Measurements from ENCODE around the gene CLCN7.

CLCN7 gene

DNA sequence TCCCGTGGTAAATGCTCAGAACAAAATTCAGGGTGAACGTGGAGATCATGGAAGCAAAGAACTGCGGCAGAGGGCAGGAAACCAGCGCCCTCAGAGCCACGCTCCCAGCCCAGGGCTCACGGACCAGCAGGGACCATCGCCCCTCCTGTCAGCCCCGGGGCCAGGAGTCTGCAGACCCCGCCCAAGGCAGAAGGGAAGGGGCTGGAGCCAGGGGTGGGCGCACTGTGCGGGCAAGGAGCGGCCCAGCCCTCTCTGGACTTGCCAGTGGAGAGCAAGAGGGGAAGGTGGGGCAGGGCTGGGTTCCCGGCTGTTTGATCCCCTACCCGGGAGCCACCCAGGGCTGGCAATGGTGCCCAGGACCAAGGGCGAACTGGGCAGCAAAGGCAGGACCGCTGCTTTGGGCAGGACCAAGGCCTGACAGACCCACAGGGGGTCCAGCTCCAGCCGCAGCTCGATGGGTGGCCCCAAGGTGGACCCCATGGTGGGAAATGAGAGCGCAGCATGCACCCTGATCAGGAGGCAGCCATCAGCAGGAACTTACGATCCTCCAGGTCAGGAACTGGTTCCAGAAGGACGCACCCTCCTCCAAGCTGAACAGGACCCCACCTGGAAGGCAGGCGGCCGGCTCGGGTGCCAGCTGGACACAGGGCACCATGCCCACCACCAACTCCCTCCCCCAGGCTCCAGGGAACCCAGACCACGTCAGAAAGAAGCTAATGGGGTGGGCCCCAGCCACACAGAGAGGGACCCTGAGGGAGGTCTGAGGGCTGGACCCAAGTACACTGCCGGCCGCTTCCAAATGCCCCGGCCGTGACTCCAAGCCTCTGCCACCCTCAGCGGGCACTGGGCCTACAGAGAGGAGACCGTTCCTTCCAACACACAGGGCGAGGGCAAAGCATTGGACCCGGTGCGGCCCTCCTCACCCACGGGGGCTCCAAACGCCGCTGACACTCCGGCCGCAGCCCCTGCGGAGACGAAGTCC lies 19.3 kb downstream of the CLCN7 start:
- no peak overlapping the region for H3K27ac ChIP-seq (ENCODE audit: low read depth, low read length)
- H3K4me1 ChIP-seq (ENCODE audit: insufficient read depth, low read length), result peaks cover 3% of the 10 kb centered on the region
- H3K27me3 ChIP-seq (ENCODE audit: control insufficient read depth in 1 of 2, insufficient read depth in 2 of 2, low read length in 2 of 2), result no peaks in the 10 kb centered on the region
- no peaks in the 10 kb centered on the region for H3K9me3 ChIP-seq (ENCODE audit: low read length)
- no peak overlapping the region for H3K4me3 ChIP-seq (ENCODE audit: low read depth in 1 of 2, low read length in 2 of 2)
- H3K36me3 ChIP-seq (ENCODE audit: insufficient read depth, low read length), result peaks cover 58% of the 10 kb centered on the region
- H3K9ac ChIP-seq (ENCODE audit: low read length), result no peak overlapping the region

DNA sequence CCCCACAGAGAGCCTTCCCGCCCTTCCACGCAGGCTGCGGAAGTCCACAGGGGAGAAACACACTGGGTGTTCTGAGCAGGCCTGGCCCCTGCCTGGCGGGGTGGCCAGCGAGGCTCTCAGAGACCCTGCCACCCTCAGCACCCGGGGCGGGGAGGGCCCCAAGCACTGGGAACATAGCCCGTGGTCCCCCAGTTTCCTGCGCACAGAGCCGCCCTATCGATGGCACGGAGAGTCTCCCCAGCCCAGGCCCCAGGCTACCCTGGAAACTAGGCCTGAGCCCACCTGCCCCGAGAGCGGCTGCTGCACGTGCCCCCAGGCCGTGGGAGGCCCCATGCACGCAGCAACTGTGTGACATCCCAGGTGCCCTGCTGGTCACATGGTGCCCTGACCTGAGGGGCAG lies 20.3 kb downstream of the CLCN7 start:
- Histone ChIP-seq H3K4me3 (ENCODE audit: low read depth in 1 of 2, low read length in 2 of 2) (no peak overlapping the region), H3K27me3 (ENCODE audit: control insufficient read depth in 1 of 2, insufficient read depth in 2 of 2, low read length in 2 of 2) (no peaks in the 10 kb centered on the region), H3K36me3 (ENCODE audit: insufficient read depth, low read length) (peaks cover 67% of the 10 kb centered on the region), H3K9ac (ENCODE audit: low read length) (no peak overlapping the region), H3K27ac (ENCODE audit: low read depth, low read length) (no peak overlapping the region), H3K9me3 (ENCODE audit: low read length) (no peaks in the 10 kb centered on the region), H3K4me1 (ENCODE audit: insufficient read depth, low read length) (no peaks in the 10 kb centered on the region)

DNA sequence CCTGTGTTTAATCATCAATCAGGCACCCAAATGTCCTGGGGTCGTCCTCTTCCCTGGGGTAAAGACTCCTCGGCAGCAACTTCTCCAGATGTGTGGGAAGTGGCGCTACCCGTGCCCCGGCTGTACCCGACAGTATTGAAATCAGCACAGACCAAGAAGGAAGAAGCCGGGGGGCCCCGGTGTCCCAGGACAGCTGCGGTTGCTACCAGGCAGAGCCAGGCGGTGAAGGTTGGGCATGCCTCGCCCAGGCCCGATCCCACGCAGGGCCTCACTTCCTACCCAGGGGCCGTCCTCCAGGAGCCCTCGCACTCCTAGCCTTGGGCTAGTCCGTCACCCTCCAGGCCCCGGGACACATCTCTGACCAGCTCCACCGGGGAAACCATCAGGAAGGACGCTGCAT lies 21.5 kb downstream of the CLCN7 start:
- Histone ChIP-seq H3K27ac (ENCODE audit: low read depth, low read length) (no peak overlapping the region), H3K36me3 (ENCODE audit: insufficient read depth, low read length) (peaks cover 71% of the 10 kb centered on the region), H3K9me3 (ENCODE audit: low read length) (no peaks in the 10 kb centered on the region), H3K27me3 (ENCODE audit: control insufficient read depth in 1 of 2, insufficient read depth in 2 of 2, low read length in 2 of 2) (no peaks in the 10 kb centered on the region), H3K9ac (ENCODE audit: low read length) (no peak overlapping the region), H3K4me1 (ENCODE audit: insufficient read depth, low read length) (no peaks in the 10 kb centered on the region), H3K4me3 (ENCODE audit: low read depth in 1 of 2, low read length in 2 of 2) (no peak overlapping the region)

GRCh38 chr16:1452530-1452929 lies 22.3 kb downstream of the CLCN7 start:
- no peaks in the 10 kb centered on the region for H3K4me1 ChIP-seq (ENCODE audit: insufficient read depth, low read length)
- no peak overlapping the region for H3K27ac ChIP-seq (ENCODE audit: low read depth, low read length)
- H3K9me3 ChIP-seq (ENCODE audit: low read length), result no peaks in the 10 kb centered on the region
- H3K4me3 ChIP-seq (ENCODE audit: low read depth in 1 of 2, low read length in 2 of 2), result no peak overlapping the region
- H3K36me3 ChIP-seq (ENCODE audit: insufficient read depth, low read length), result peaks cover 73% of the 10 kb centered on the region
- no peak overlapping the region for H3K9ac ChIP-seq (ENCODE audit: low read length)
- H3K27me3 ChIP-seq (ENCODE audit: control insufficient read depth in 1 of 2, insufficient read depth in 2 of 2, low read length in 2 of 2), result no peaks in the 10 kb centered on the region

- Histone ChIP-seq H3K27ac (ENCODE audit: low read depth, low read length) (no peak overlapping the region), H3K9ac (ENCODE audit: low read length) (no peak overlapping the region), H3K4me3 (ENCODE audit: low read depth in 1 of 2, low read length in 2 of 2) (no peak overlapping the region), H3K27me3 (ENCODE audit: control insufficient read depth in 1 of 2, insufficient read depth in 2 of 2, low read length in 2 of 2) (no peaks in the 10 kb centered on the region), H3K4me1 (ENCODE audit: insufficient read depth, low read length) (no peaks in the 10 kb centered on the region), H3K36me3 (ENCODE audit: insufficient read depth, low read length) (peaks cover 73% of the 10 kb centered on the region), H3K9me3 (ENCODE audit: low read length) (no peaks in the 10 kb centered on the region)
Observed at GRCh38 chr16:1451702-1452392, 23.0 kb downstream of the CLCN7 start.

DNA sequence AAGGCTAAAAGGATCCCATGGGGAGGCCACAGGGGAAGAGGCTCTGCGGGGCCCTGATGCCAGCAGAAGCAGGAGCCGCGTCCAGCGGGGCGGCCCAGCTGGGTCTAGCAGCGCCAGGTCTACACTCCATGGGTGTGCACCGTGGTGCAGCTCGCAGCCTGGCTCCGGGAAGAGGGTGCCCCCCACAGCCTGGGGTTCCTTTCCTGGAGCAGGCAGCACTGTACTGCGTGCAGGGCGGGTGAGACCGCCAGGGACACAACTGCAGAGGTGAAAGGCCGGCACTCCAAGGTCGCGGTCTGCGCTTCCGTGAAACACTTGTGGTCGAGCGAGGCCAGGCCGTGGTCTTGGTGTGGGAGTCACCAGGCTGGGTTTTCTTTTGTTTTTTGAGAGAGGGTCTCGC lies 24.0 kb downstream of the CLCN7 start:
- Histone ChIP-seq H3K4me3 (ENCODE audit: low read depth in 1 of 2, low read length in 2 of 2) (no peak overlapping the region), H3K27ac (ENCODE audit: low read depth, low read length) (no peak overlapping the region), H3K9ac (ENCODE audit: low read length) (no peak overlapping the region), H3K27me3 (ENCODE audit: control insufficient read depth in 1 of 2, insufficient read depth in 2 of 2, low read length in 2 of 2) (no peaks in the 10 kb centered on the region), H3K36me3 (ENCODE audit: insufficient read depth, low read length) (peaks cover 74% of the 10 kb centered on the region), H3K4me1 (ENCODE audit: insufficient read depth, low read length) (no peaks in the 10 kb centered on the region), H3K9me3 (ENCODE audit: low read length) (no peaks in the 10 kb centered on the region)

GRCh38 chr16:1450218-1450617 lies 24.6 kb downstream of the CLCN7 start:
- H3K27me3 ChIP-seq (ENCODE audit: control insufficient read depth in 1 of 2, insufficient read depth in 2 of 2, low read length in 2 of 2), result no peaks in the 10 kb centered on the region
- no peaks in the 10 kb centered on the region for H3K9me3 ChIP-seq (ENCODE audit: low read length)
- H3K36me3 ChIP-seq (ENCODE audit: insufficient read depth, low read length), result peaks cover 68% of the 10 kb centered on the region
- no peaks in the 10 kb centered on the region for H3K4me1 ChIP-seq (ENCODE audit: insufficient read depth, low read length)
- H3K27ac ChIP-seq (ENCODE audit: low read depth, low read length), result no peak overlapping the region
- no peak overlapping the region for H3K4me3 ChIP-seq (ENCODE audit: low read depth in 1 of 2, low read length in 2 of 2)
- H3K9ac ChIP-seq (ENCODE audit: low read length), result no peak overlapping the region

DNA sequence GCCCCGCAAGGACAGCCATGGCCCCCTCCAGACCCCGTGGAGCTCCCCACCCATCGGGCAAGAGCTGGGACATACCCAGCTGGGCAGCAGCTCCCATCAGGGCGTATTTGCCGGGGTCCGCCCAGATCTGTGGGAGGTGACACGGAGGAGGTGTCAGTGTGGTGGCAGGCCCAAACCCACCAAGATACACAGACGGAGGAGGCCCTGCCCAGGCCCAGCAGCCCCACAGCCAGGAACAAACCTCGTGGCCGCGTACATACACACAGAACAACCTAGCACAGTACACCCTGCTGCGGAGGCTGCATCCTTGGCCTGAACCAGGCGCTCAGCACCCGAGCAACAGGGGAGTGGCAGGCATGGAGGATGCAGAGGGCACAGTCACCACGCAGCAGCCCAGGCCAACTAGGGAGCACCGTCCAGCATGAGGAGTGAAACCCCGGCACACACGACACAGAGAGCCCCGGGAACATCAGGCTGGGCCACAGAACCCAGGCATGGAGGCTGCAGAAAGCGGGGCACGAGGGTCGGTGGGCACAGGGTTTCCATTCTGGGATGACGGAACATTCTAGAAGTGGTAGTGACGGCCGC lies 25.5 kb downstream of the CLCN7 start:
- Histone ChIP-seq H3K9ac (ENCODE audit: low read length) (no peak overlapping the region), H3K36me3 (ENCODE audit: insufficient read depth, low read length) (peaks cover 61% of the 10 kb centered on the region), H3K27me3 (ENCODE audit: control insufficient read depth in 1 of 2, insufficient read depth in 2 of 2, low read length in 2 of 2) (no peaks in the 10 kb centered on the region), H3K9me3 (ENCODE audit: low read length) (no peaks in the 10 kb centered on the region), H3K4me1 (ENCODE audit: insufficient read depth, low read length) (no peaks in the 10 kb centered on the region), H3K27ac (ENCODE audit: low read depth, low read length) (no peak overlapping the region), H3K4me3 (ENCODE audit: low read depth in 1 of 2, low read length in 2 of 2) (no peak overlapping the region)

DNA sequence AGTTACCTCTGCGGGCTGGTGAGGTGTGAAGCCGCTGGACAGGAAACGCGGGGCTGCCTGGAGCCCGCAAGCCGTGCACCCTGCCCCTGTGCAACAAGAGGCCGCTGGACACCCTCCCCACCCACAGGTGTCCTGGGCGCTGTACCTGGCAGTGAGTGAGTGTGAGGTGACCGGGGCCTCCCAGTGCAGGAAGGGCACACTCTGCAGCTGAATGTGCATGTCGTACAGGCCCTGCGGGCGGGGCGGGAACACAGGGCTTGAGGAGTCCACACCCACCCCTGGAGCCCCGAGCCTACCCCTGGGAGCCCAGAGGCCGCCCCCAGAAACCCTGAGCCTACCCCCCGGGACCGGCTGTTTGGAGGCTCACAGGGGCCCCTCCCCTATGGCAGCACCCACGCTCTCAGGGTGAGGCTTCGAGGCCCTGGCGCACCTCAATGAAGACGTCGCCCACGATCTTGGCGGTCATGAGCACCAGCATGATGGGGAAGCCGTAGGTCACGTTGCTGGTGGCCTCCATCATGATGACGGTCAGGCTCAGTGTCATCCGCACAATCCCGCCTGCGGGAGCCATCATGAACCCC lies 26.2 kb downstream of the CLCN7 start:
- H3K4me1 ChIP-seq (ENCODE audit: insufficient read depth, low read length), result no peaks in the 10 kb centered on the region
- H3K36me3 ChIP-seq (ENCODE audit: insufficient read depth, low read length), result peaks cover 54% of the 10 kb centered on the region
- H3K27ac ChIP-seq (ENCODE audit: low read depth, low read length), result no peak overlapping the region
- no peaks in the 10 kb centered on the region for H3K27me3 ChIP-seq (ENCODE audit: control insufficient read depth in 1 of 2, insufficient read depth in 2 of 2, low read length in 2 of 2)
- no peaks in the 10 kb centered on the region for H3K9me3 ChIP-seq (ENCODE audit: low read length)
- H3K4me3 ChIP-seq (ENCODE audit: low read depth in 1 of 2, low read length in 2 of 2), result no peak overlapping the region
- no peak overlapping the region for H3K9ac ChIP-seq (ENCODE audit: low read length)

DNA sequence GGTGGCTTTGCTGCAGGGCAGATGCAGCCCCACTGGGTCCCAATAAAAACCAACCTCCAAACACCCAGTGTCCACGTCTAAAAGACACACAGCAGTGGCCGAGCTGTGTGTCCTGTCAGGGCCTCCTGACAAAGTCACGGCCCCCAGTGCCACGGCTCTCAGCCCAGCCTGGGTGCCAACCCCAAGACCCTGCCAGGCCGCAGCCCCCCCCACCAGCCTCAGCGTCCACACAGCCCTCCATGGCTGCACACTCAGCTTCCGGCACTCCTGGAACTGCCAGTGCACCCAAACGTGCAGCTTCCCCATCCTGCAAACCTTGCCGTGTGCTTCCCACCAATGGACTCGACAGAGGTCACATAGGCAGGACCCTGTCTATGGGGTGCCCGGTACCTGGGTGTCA lies 26.9 kb downstream of the CLCN7 start:
- H3K27me3 ChIP-seq (ENCODE audit: control insufficient read depth in 1 of 2, insufficient read depth in 2 of 2, low read length in 2 of 2), result no peaks in the 10 kb centered on the region
- no peaks in the 10 kb centered on the region for H3K9me3 ChIP-seq (ENCODE audit: low read length)
- H3K36me3 ChIP-seq (ENCODE audit: insufficient read depth, low read length), result peaks cover 49% of the 10 kb centered on the region
- H3K9ac ChIP-seq (ENCODE audit: low read length), result no peak overlapping the region
- no peak overlapping the region for H3K4me3 ChIP-seq (ENCODE audit: low read depth in 1 of 2, low read length in 2 of 2)
- no peaks in the 10 kb centered on the region for H3K4me1 ChIP-seq (ENCODE audit: insufficient read depth, low read length)
- H3K27ac ChIP-seq (ENCODE audit: low read depth, low read length), result no peak overlapping the region

All from muscle layer of colon (tissue), 2 donors.